K562 (cell line): ENCODE measurements around the gene ELMO1. TPM values are rescaled to one million over a fixed set of nuclear protein-coding genes. Genes with fewer than 3 reads are reported as not detected.

Experiments
- ATAC-seq: fragments of 200-7000 bp; cut with Tn5 transposase; 3 replicates; pipeline ENCODE4 v1.9.1; 2020; ENCODE audit warnings: moderate library complexity
- BruUV-seq: library from RNA; stranded (reverse); fragments of 400-500 nt; replicated peaks from 2 replicates; lab custom pipeline; 2021; lab: Mats Ljungman, UMichigan
- CTCF ChIA-PET: fragments of 300-600 bp; formaldehyde crosslinking; extraction: SDS; loops from one replicate; lab custom pipeline; 2021; ENCODE audit warnings: low intra/inter-chr PET ratio; lab: Yijun Ruan, JAX
- POLR2A ChIA-PET: fragments of 300-600, 350-650 bp; sonication (Branson Sonifier 250); formaldehyde crosslinking; extraction: SDS; loops from one replicate; lab custom pipeline; 2021; ENCODE audit warnings: antibody characterized with exemption, inconsistent platforms; lab: Yijun Ruan, JAX
- DNase-seq, 4 experiments: peaks; one replicate each; pipeline versions ENCODE4 v3.0.0 to v3.0.0-alpha.2; 2011 to 2018; ENCODE audit warnings: low spot score in 3 of 4, mixed read lengths in 3 of 4; ENCODE audit errors: extremely low read depth in 1 of 4
- FAIRE-seq: peaks from 2 replicates; lab custom pipeline; 2011; peaks lifted over from hg19 to GRCh38; lab: Jason Lieb, UNC
- H2AFZ ChIP-seq: 2 replicates; pipeline ENCODE4 v1.6.0; 2011; ENCODE audit warnings: low read depth, low read length, control low read depth, inconsistent platforms
- H3K27ac ChIP-seq: fragments of 200-600 bp; 3 replicates; pipeline ENCODE4 v1.8.0; 2011; ENCODE audit warnings: low read depth, mild to moderate bottlenecking, control low read depth, inconsistent platforms, low read length, moderate library complexity, mixed read lengths; ENCODE audit errors: extremely low read depth
- H3K27me3 ChIP-seq, 2 experiments: fragments of 300-600 bp in 1 of 2; 2 replicates in 1 of 2; 3 replicates in 1 of 2; pipeline versions ENCODE4 v1.6.0 to v1.8.0; 2011; ENCODE audit warnings: inconsistent platforms in 2 of 2, low read length in 2 of 2, mild to moderate bottlenecking in 1 of 2, mixed read lengths in 1 of 2, moderate library complexity in 1 of 2; ENCODE audit not compliant: control insufficient read depth in 2 of 2, insufficient read depth in 2 of 2
- H3K36me3 ChIP-seq: fragments of 300-600 bp; 3 replicates; pipeline ENCODE4 v1.8.0; 2011; ENCODE audit warnings: mild to moderate bottlenecking, low read length, inconsistent platforms; ENCODE audit not compliant: control insufficient read depth, insufficient read depth
- H3K4me1 ChIP-seq, 2 experiments: fragments of 200-600 bp in 1 of 2; replicated peaks in 1 of 2; 2 replicates in 1 of 2; 3 replicates in 1 of 2; pipeline versions ENCODE4 v1.5.1 to v1.8.0; 2011; ENCODE audit warnings: inconsistent platforms in 2 of 2, low read length in 2 of 2, mild to moderate bottlenecking in 1 of 2, mixed read lengths in 1 of 2, moderate library complexity in 1 of 2; ENCODE audit not compliant: control insufficient read depth in 2 of 2, insufficient read depth in 2 of 2
- H3K4me2 ChIP-seq: 2 replicates; pipeline ENCODE4 v1.6.1; 2011; ENCODE audit warnings: low read length, control low read depth, inconsistent platforms, mixed read lengths; ENCODE audit not compliant: insufficient read depth
- H3K4me3 ChIP-seq: fragments of 200-600 bp; sonication (generic), shearing (Covaris generic); 2 replicates; pipeline ENCODE4 v1.5.1; 2016; ENCODE audit warnings: control low read depth, inconsistent platforms
- H3K79me2 ChIP-seq: fragments of 200-600 bp; 3 replicates; pipeline ENCODE4 v1.8.0; 2011; ENCODE audit warnings: low read length, inconsistent platforms; ENCODE audit not compliant: control insufficient read depth, insufficient read depth
- H3K9ac ChIP-seq, 2 experiments: 2 replicates each; pipeline versions ENCODE4 v1.6.0 to v1.6.1; 2011; ENCODE audit warnings: low read depth in 2 of 2, low read length in 2 of 2, control low read depth in 1 of 2, inconsistent platforms in 1 of 2, mild to moderate bottlenecking in 1 of 2, mixed read lengths in 1 of 2; ENCODE audit not compliant: insufficient read depth in 1 of 2
- H3K9me1 ChIP-seq: one replicate; pipeline ENCODE4 v1.6.0; 2011; ENCODE audit warnings: inconsistent platforms, mild to moderate bottlenecking, low read length, moderate library complexity; ENCODE audit not compliant: control insufficient read depth, insufficient read depth
- H3K9me3 ChIP-seq: replicated peaks from 2 replicates; pipeline ENCODE4 v1.5.1; 2011; ENCODE audit warnings: low read depth, low read length, inconsistent platforms; ENCODE audit not compliant: control insufficient read depth, insufficient read depth
- H4K20me1 ChIP-seq: replicated peaks from 2 replicates; pipeline ENCODE4 v1.6.1; 2011; ENCODE audit warnings: low read length, inconsistent platforms, mixed read lengths; ENCODE audit not compliant: control insufficient read depth, insufficient read depth
- ARHGAP35 ChIP-seq: fragments of 450-650 bp; IDR thresholded peaks from 2 replicates; pipeline ENCODE4 v1.6.1; 2018; ENCODE audit not compliant: partially characterized antibody
- ATF4 ChIP-seq: fragments of 450-650 bp; formaldehyde crosslinking; IDR thresholded peaks from 2 replicates; pipeline ENCODE4 v1.4.0; 2022; ENCODE audit warnings: mild to moderate bottlenecking, moderate library complexity
- BCOR ChIP-seq: fragments of 450-650 bp; IDR thresholded peaks from 2 replicates; pipeline ENCODE4 v1.6.1; 2016
- BRF1 ChIP-seq: IDR thresholded peaks from 3 replicates; pipeline ENCODE4 v1.6.1; 2011; ENCODE audit warnings: borderline replicate concordance, mild to moderate bottlenecking; ENCODE audit not compliant: insufficient read length; ENCODE audit errors: extremely low read depth
- DDX20 ChIP-seq: fragments of 450-650 bp; IDR thresholded peaks from 2 replicates; pipeline ENCODE4 v1.6.1; 2016; ENCODE audit warnings: missing genetic modification characterization, low read depth, mild to moderate bottlenecking, missing compliant biosample characterization, moderate library complexity
- E2F8 ChIP-seq: fragments of 450-650 bp; IDR thresholded peaks from 2 replicates; pipeline ENCODE4 v1.7.1; 2018; ENCODE audit warnings: mild to moderate bottlenecking, low read depth; ENCODE audit not compliant: partially characterized antibody
- HNRNPK ChIP-seq: fragments of 200-400 bp; formaldehyde crosslinking; IDR thresholded peaks from one replicate; pipeline ENCODE4 v1.6.1; 2018; ENCODE audit warnings: mild to moderate bottlenecking, low read depth, low read length; ENCODE audit not compliant: poor library complexity, severe bottlenecking
- MECOM ChIP-seq: fragments of 250-450 bp; sonication (Bioruptor Pico); IDR thresholded peaks from 2 replicates; pipeline ENCODE4 v1.8.0; 2022; ENCODE audit warnings: inconsistent platforms
- PHF8 ChIP-seq: fragments of 200-600 bp; sonication (generic); IDR thresholded peaks from 2 replicates; pipeline ENCODE4 v1.6.1; 2012; ENCODE audit warnings: mixed run types, mild to moderate bottlenecking, inconsistent platforms, low read length, moderate library complexity, borderline replicate concordance
- RNF2 ChIP-seq: sonication (generic); IDR thresholded peaks from 2 replicates; pipeline ENCODE4 v1.6.1; 2016
- SIX5 ChIP-seq, 2 experiments: IDR thresholded peaks; 2 replicates each; pipeline ENCODE4 v1.6.1; 2011; ENCODE audit warnings: low read length in 2 of 2, borderline replicate concordance in 1 of 2, low read depth in 1 of 2, mild to moderate bottlenecking in 1 of 2, moderate library complexity in 1 of 2; ENCODE audit not compliant: insufficient read depth in 1 of 2
- SRSF9 ChIP-seq: fragments of 200-400 bp; formaldehyde crosslinking; IDR thresholded peaks from 2 replicates; pipeline ENCODE4 v1.6.1; 2017; ENCODE audit warnings: low read depth, low read length, borderline replicate concordance
- TAF1 ChIP-seq: IDR thresholded peaks from 2 replicates; pipeline ENCODE4 v1.6.1; 2011; ENCODE audit warnings: mild to moderate bottlenecking, low read length, moderate library complexity; ENCODE audit not compliant: insufficient read depth, control insufficient read depth, severe bottlenecking; ENCODE audit errors: extremely low read depth
- ZNF253 ChIP-seq: fragments of 250-450 bp; sonication (Bioruptor Pico); conservative IDR thresholded peaks from 2 replicates; pipeline ENCODE4 v1.6.1; 2021; ENCODE audit warnings: mild to moderate bottlenecking
- ZNF436 ChIP-seq: fragments of 250-450, 450-650 bp; sonication (Bioruptor Pico); formaldehyde crosslinking; IDR thresholded peaks from 2 replicates; pipeline ENCODE4 v1.7.0; 2020; ENCODE audit warnings: mild to moderate bottlenecking
- WGBS: fragments of 100-300 bp; shearing (Covaris generic); methylation state at CpG from one replicate; pipeline ENCODE4 v1.1.6; 2016; ENCODE audit warnings: low coverage, mixed read lengths; ENCODE audit not compliant: insufficient coverage; ENCODE audit errors: missing lambda C conversion rate; 5-methylcytosine and 5-hydroxymethylcytosine counted together
- in situ Hi-C: fragments of 300-500 bp; cut with MboI; formaldehyde crosslinking; loops from 4 replicates; pipeline ENCODE4 v1.15.0; 2018; ENCODE audit warnings: inconsistent platforms, mixed read lengths
- intact Hi-C: fragments of 100-400 bp; cut with micrococcal nuclease; formaldehyde crosslinking; loops from 2 replicates; pipeline ENCODE4 v1.14.2; 2022
- polyA plus RNA-seq, 8 experiments: library from polyadenylated mRNA; depleted of rRNA in 4 of 8; stranded (reverse) in 5 of 8; unstranded in 3 of 8; fragments of >200 nt; fragmentation: Nextera tagmentation in 2 of 8; fragmentation: Illumina TruSeq in 1 of 8; extraction: Ambion mirVana in 2 of 8; extraction: Trizol in 1 of 8; gene quantifications; 2 replicates each; pipeline versions ENCODE4 v1.2.1 to v1.2.3, GENCODE V29; 2011 to 2014; ENCODE audit warnings: inconsistent platforms in 1 of 8, missing spikeins in 1 of 8
- total RNA-seq, 7 experiments: library from RNA; depleted of rRNA in 6 of 7; stranded (reverse); fragments of >200 nt in 6 of 7; fragmentation: Illumina TruSeq in 2 of 7; extraction: Trizol in 2 of 7; gene quantifications; 2 replicates each; pipeline versions ENCODE4 v1.2.1 to v1.2.3, GENCODE V29; 2011 to 2021; ENCODE audit warnings: low replicate concordance in 1 of 7

ELMO1 gene
- total and polyA plus RNA-seq, 9 of the 15 experiments (the other 6 are each of a cell fraction or from before 2014, with no cell fraction given) = 0.36 to 7.2 (median 3.6) TPM

- POLR2A ChIA-PET = no interaction called here
- no peaks in the 10 kb centered on the region for H3K36me3 ChIP-seq
- H3K9me3 ChIP-seq = no peaks in the 10 kb centered on the region
- no peak overlapping the region for H2AFZ ChIP-seq
- no peak for FAIRE-seq
- H3K27me3 ChIP-seq = peaks cover 0 to 4% of the 10 kb centered on the region in 2 experiments; a peak in 1 of 5 replicates
- H3K4me3 ChIP-seq = no peak overlapping the region
- WGBS = 3% methylated on average over 8 of the region's 8 CpGs
- no peak overlapping the region for H3K27ac ChIP-seq
- H3K4me1 ChIP-seq = no peaks in the 10 kb centered on the region
- H3K9ac ChIP-seq = no peak overlapping the region
- H3K79me2 ChIP-seq = no peaks in the 10 kb centered on the region
- no peaks in the 10 kb centered on the region for H3K9me1 ChIP-seq
- no peak for DNase-seq
- H4K20me1 ChIP-seq = no peaks in the 10 kb centered on the region
- no peak overlapping the region for H3K4me2 ChIP-seq
- ATAC-seq = no peak
- BruUV-seq = no TSS peak
- CTCF ChIA-PET = no interaction called here
- in situ Hi-C loops (no loop called here), intact Hi-C loops (no loop called here)
- TF ChIP-seq BRF1 = no peak
- TF ChIP-seq E2F8 = no peak
- no peak for TF ChIP-seq SIX5 (IDR thresholded peaks at IDR 0.05; ENCODE audit: borderline replicate concordance in 1 of 2, insufficient read depth in 1 of 2, low read depth in 1 of 2, low read length in 2 of 2)
- TF ChIP-seq ZNF436 = no peak
- TF ChIP-seq RNF2 = no peak
- no peak for TF ChIP-seq DDX20
- no peak for TF ChIP-seq ARHGAP35
- TF ChIP-seq ATF4 (CRISPR knock-in tag) = no peak
- no peak for TF ChIP-seq MECOM (CRISPR knock-in tag)
- TF ChIP-seq SRSF9 = no peak
- no peak for TF ChIP-seq HNRNPK
- no peak for TF ChIP-seq ZNF253 (CRISPR knock-in tag)
- TF ChIP-seq BCOR = no peak
- no peak for TF ChIP-seq TAF1
- TF ChIP-seq PHF8 = no peak
Measured at GRCh38 chr7:37041461-37041860, 407.2 kb downstream of the ELMO1 start.
